Measurements from ENCODE around the gene SLC4A9. TPM values are rescaled to one million over a fixed set of nuclear protein-coding genes. Genes with fewer than 3 reads are reported as not detected.

Gene SLC4A9
- total and polyA plus RNA-seq, 2 experiments from 2014 or later: not detected

GRCh38 chr5:140338336-140338735 is 21.7 kb upstream of the SLC4A9 start:
- H3K79me2 ChIP-seq (ENCODE audit: insufficient read depth): no peaks in the 10 kb centered on the region; the same call in 1 of the 2 replicates
- no peak overlapping the region for H3K4me2 ChIP-seq (ENCODE audit: unreplicated experiment)
- peak overlapping the region; percentile 39 for H3K27ac ChIP-seq
- no peaks in the 10 kb centered on the region for H3K27me3 ChIP-seq (replicated peaks; ENCODE audit: insufficient read depth)
- in situ Hi-C loops (cut with MboI): no loop called here
- peaks cover 5% of the 10 kb centered on the region; the same call in 1 of the 2 replicates for H3K36me3 ChIP-seq (ENCODE audit: low read depth)
- H2AFZ ChIP-seq: no peak overlapping the region
- H3K9me2 ChIP-seq (ENCODE audit: insufficient read depth): no peaks in the 10 kb centered on the region
- H3K9ac ChIP-seq: no peak overlapping the region
- H3F3A ChIP-seq (ENCODE audit: insufficient read depth): peaks cover 38% of the 10 kb centered on the region
- peaks cover 14% of the 10 kb centered on the region for H3K4me1 ChIP-seq (ENCODE audit: insufficient read depth)
- H3K4me3 ChIP-seq: no peak overlapping the region
- H4K20me1 ChIP-seq (ENCODE audit: insufficient read depth): no peaks in the 10 kb centered on the region
- DNase-seq: peak; percentile 77
- WGBS, 2 experiments (ENCODE audit: low coverage in 1 of 2, low lambda C conversion rate in 2 of 2, missing lambda C conversion rate in 2 of 2): 24 to 30% methylated on average over 3 of the region's 3 CpGs
- TF ChIP-seq EZH2 (IDR thresholded peaks at IDR 0.05; ENCODE audit: insufficient read depth, poor library complexity, severe bottlenecking): no peak
- no peak for TF ChIP-seq EZH2phosphoT487 (IDR thresholded peaks at IDR 0.05; ENCODE audit: insufficient read depth, low read depth)
- H3K9me3 ChIP-seq (ENCODE audit: low read depth): no peaks in the 10 kb centered on the region

- Histone ChIP-seq H3K9me3 (ENCODE audit: low read depth) (no peaks in the 10 kb centered on the region), H3K79me2 (ENCODE audit: insufficient read depth) (no peaks in the 10 kb centered on the region; the same call in 1 of the 2 replicates), H3K4me3 (no peak overlapping the region), H4K20me1 (ENCODE audit: insufficient read depth) (no peaks in the 10 kb centered on the region), H3K27ac (peak overlapping the region; percentile 39), H3K36me3 (ENCODE audit: low read depth) (peaks cover 2% of the 10 kb centered on the region; the same call in 1 of the 2 replicates), H3K4me2 (ENCODE audit: unreplicated experiment) (no peak overlapping the region), H3K27me3 (replicated peaks; ENCODE audit: insufficient read depth) (no peaks in the 10 kb centered on the region), H3K9ac (no peak overlapping the region), H3K4me1 (ENCODE audit: insufficient read depth) (peaks cover 14% of the 10 kb centered on the region), H3F3A (ENCODE audit: insufficient read depth) (peaks cover 38% of the 10 kb centered on the region), H3K9me2 (ENCODE audit: insufficient read depth) (no peaks in the 10 kb centered on the region), H2AFZ (no peak overlapping the region)
- TF ChIP-seq EZH2phosphoT487 (IDR thresholded peaks at IDR 0.05; ENCODE audit: insufficient read depth, low read depth): no peak
- TF ChIP-seq EZH2 (IDR thresholded peaks at IDR 0.05; ENCODE audit: insufficient read depth, poor library complexity, severe bottlenecking): no peak
- in situ Hi-C loops (cut with MboI): no loop called here
- WGBS, 2 experiments (ENCODE audit: low coverage in 1 of 2, low lambda C conversion rate in 2 of 2, missing lambda C conversion rate in 2 of 2): 93 to 98% methylated on average over 2 of the region's 2 CpGs
- peak; percentile 42 for DNase-seq
Measured at GRCh38 chr5:140338908-140339307, 21.1 kb upstream of the SLC4A9 start.

DNA sequence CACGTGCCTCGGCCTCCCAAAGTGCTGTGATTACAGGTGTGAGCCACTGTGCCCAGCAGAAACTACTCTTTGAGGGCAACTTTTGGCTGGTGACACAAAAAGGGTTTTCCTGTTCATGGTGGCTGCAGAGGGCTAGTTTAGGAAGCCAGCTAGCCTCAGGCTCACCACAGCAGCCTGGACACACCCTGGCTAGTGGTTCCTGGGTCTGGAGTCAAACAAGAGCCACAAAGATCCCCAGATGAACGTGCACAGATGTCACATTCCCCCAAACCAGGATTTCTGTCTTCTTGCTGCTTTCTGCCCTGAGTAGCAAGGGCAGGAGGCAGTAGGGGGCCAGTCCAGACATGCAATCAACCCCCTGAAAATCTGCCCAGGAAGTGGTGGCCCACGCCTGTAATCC is 20.4 kb upstream of the SLC4A9 start:
- Histone ChIP-seq H3K9me3 (ENCODE audit: low read depth) (no peaks in the 10 kb centered on the region), H3K27ac (no peak overlapping the region), H3K9me2 (ENCODE audit: insufficient read depth) (no peaks in the 10 kb centered on the region), H3K36me3 (ENCODE audit: low read depth) (no peaks in the 10 kb centered on the region), H4K20me1 (ENCODE audit: insufficient read depth) (no peaks in the 10 kb centered on the region), H2AFZ (no peak overlapping the region), H3K4me3 (no peak overlapping the region), H3F3A (ENCODE audit: insufficient read depth) (peaks cover 38% of the 10 kb centered on the region), H3K4me2 (ENCODE audit: unreplicated experiment) (no peak overlapping the region), H3K27me3 (replicated peaks; ENCODE audit: insufficient read depth) (no peaks in the 10 kb centered on the region), H3K79me2 (ENCODE audit: insufficient read depth) (peaks cover 4% of the 10 kb centered on the region; the same call in 1 of the 2 replicates), H3K9ac (no peak overlapping the region), H3K4me1 (ENCODE audit: insufficient read depth) (peaks cover 17% of the 10 kb centered on the region)
- in situ Hi-C loops (cut with MboI): no loop called here
- no peak for DNase-seq
- TF ChIP-seq EZH2 (IDR thresholded peaks at IDR 0.05; ENCODE audit: insufficient read depth, poor library complexity, severe bottlenecking): no peak
- TF ChIP-seq EZH2phosphoT487 (IDR thresholded peaks at IDR 0.05; ENCODE audit: insufficient read depth, low read depth): no peak
- WGBS, 2 experiments (ENCODE audit: low coverage in 1 of 2, low lambda C conversion rate in 2 of 2, missing lambda C conversion rate in 2 of 2): 94% methylated on average over 4 of the region's 4 CpGs

GRCh38 chr5:140340605-140341121 is 19.3 kb upstream of the SLC4A9 start:
- H3K4me2 ChIP-seq (ENCODE audit: unreplicated experiment): no peak overlapping the region
- H3K27ac ChIP-seq: no peak overlapping the region
- H4K20me1 ChIP-seq (ENCODE audit: insufficient read depth): no peaks in the 10 kb centered on the region
- no peaks in the 10 kb centered on the region for H3K27me3 ChIP-seq (replicated peaks; ENCODE audit: insufficient read depth)
- H3K9me2 ChIP-seq (ENCODE audit: insufficient read depth): no peaks in the 10 kb centered on the region
- no peaks in the 10 kb centered on the region for H3K9me3 ChIP-seq (ENCODE audit: low read depth)
- H3F3A ChIP-seq (ENCODE audit: insufficient read depth): peaks cover 38% of the 10 kb centered on the region
- in situ Hi-C loops (cut with MboI): no loop called here
- DNase-seq: no peak
- peaks cover 12% of the 10 kb centered on the region for H3K79me2 ChIP-seq (ENCODE audit: insufficient read depth)
- H3K36me3 ChIP-seq (ENCODE audit: low read depth): no peaks in the 10 kb centered on the region
- H3K4me3 ChIP-seq: no peak overlapping the region
- H3K9ac ChIP-seq: no peak overlapping the region
- peaks cover 27% of the 10 kb centered on the region for H3K4me1 ChIP-seq (ENCODE audit: insufficient read depth)
- TF ChIP-seq EZH2 (IDR thresholded peaks at IDR 0.05; ENCODE audit: insufficient read depth, poor library complexity, severe bottlenecking) (no peak), EZH2phosphoT487 (IDR thresholded peaks at IDR 0.05; ENCODE audit: insufficient read depth, low read depth) (no peak)
- H2AFZ ChIP-seq: no peak overlapping the region

DNA sequence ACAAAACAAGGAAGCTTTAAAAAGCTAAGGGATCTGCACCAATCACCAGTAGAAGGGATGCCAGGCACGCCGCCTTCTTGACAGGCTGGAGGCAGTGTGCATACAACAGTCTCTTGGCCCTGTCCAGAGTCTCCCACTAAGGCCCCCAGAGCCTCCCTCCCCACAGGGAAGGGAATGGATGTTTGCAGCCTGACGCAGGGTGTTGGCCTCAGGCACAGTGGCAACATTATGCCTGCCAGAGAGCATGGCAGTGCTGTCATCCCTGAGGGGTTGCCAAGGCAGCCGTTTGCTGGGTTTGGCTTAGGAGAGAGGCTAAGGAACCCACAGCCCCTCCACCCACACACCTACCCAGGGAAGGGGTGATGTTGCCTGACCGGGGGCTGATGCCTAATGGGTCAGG is 18.4 kb upstream of the SLC4A9 start:
- H3K4me3 ChIP-seq: no peak overlapping the region
- H3K27ac ChIP-seq: no peak overlapping the region
- no peaks in the 10 kb centered on the region for H3K27me3 ChIP-seq (replicated peaks; ENCODE audit: insufficient read depth)
- no peaks in the 10 kb centered on the region for H3K36me3 ChIP-seq (ENCODE audit: low read depth)
- H2AFZ ChIP-seq: no peak overlapping the region
- H3K4me2 ChIP-seq (ENCODE audit: unreplicated experiment): no peak overlapping the region
- no peaks in the 10 kb centered on the region for H3K9me2 ChIP-seq (ENCODE audit: insufficient read depth)
- WGBS, 2 experiments (ENCODE audit: low coverage in 1 of 2, low lambda C conversion rate in 2 of 2, missing lambda C conversion rate in 2 of 2): 75 to 81% methylated on average over 5 of the region's 5 CpGs
- in situ Hi-C loops (cut with MboI): no loop called here
- TF ChIP-seq EZH2 (IDR thresholded peaks at IDR 0.05; ENCODE audit: insufficient read depth, poor library complexity, severe bottlenecking) (no peak), EZH2phosphoT487 (IDR thresholded peaks at IDR 0.05; ENCODE audit: insufficient read depth, low read depth) (no peak)
- peak; percentile 56 for DNase-seq
- H3K79me2 ChIP-seq (ENCODE audit: insufficient read depth): peaks cover 14% of the 10 kb centered on the region
- no peaks in the 10 kb centered on the region for H4K20me1 ChIP-seq (ENCODE audit: insufficient read depth)
- no peak overlapping the region for H3K9ac ChIP-seq
- H3K9me3 ChIP-seq (ENCODE audit: low read depth): no peaks in the 10 kb centered on the region
- peaks cover 38% of the 10 kb centered on the region for H3F3A ChIP-seq (ENCODE audit: insufficient read depth)
- H3K4me1 ChIP-seq (ENCODE audit: insufficient read depth): peaks cover 28% of the 10 kb centered on the region
